ENCODE results near the gene PXMP4. TPM values are rescaled to one million over a fixed set of nuclear protein-coding genes. Genes with fewer than 3 reads are reported as not detected.

The PXMP4 gene
- total RNA-seq, 1 experiment from 2014 or later, result 12.0 TPM

- peaks cover 3% of the 10 kb centered on the region; the same call in 1 of the 2 replicates for H3K9me3 ChIP-seq (ENCODE audit: control insufficient read depth, insufficient read depth, low read depth, low read length)
- intact Hi-C loops (cut with micrococcal nuclease; ENCODE audit: unreplicated experiment) (no loop called here), in situ Hi-C loops (cut with HindIII; ENCODE audit: low pct_unique_long_range_greater_than_20kb, low sequenced_read_pairs) (no loop called here)
- ChIA-PET CTCF (no interaction called here), POLR2A (no interaction called here)
- no peaks in the 10 kb centered on the region for H3K4me1 ChIP-seq (ENCODE audit: control insufficient read depth, insufficient read depth, low read length)
- TF ChIP-seq CTCF (IDR thresholded peaks at IDR 0.05) (no peak), TCF7L2 (IDR thresholded peaks at IDR 0.05; ENCODE audit: low read depth, low read length) (no peak), REST (IDR thresholded peaks at IDR 0.05; ENCODE audit: insufficient read depth in 1 of 2, low read depth in 2 of 2, low read length in 1 of 2) (no peak), POLR2AphosphoS5 (IDR thresholded peaks at IDR 0.05; ENCODE audit: low read depth, low read length) (no peak), SIN3A (IDR thresholded peaks at IDR 0.05; ENCODE audit: borderline replicate concordance, insufficient read depth, low read depth, low read length) (no peak)
- no peak overlapping the region for H3K4me3 ChIP-seq (ENCODE audit: low read depth in 2 of 2, low read length in 2 of 2)
- BruUV-seq (replicated peaks), result no TSS peak
- H3K27me3 ChIP-seq (ENCODE audit: control insufficient read depth, insufficient read depth, low read length), result no peaks in the 10 kb centered on the region
- 0 out of 2 replicates have a peak, but pooled peaks cover 3% of the 10 kb centered on the region for H3K36me3 ChIP-seq (ENCODE audit: control insufficient read depth, insufficient read depth, low read length)
- ATAC-seq (no peak), DNase-seq (ENCODE audit: low read depth, low spot score) (no peak)
- H3K27ac ChIP-seq (ENCODE audit: low read length), result no peak overlapping the region
Measured at GRCh38 chr20:33753763-33754162, 33.7 kb upstream of the PXMP4 start.

DNA sequence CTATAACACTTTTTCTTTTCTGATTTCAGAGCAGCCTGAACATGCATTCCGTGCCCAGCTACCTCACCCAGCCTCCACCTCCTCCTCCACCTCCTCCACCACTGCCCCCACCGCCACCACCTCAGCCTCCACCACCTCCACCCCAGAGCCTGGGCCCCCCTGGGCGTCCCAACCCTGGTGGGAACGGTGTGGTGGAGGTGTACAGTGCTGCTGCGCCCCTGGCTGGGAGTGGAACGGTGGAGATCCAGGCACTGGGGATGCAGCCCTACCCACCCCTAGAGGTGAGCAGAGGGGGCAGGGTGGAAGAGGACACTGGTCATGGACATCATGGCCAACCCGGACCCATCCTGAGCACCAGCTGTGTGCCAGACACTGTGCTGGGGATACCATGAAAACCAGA is 33.0 kb upstream of the PXMP4 start:
- no TSS peak for BruUV-seq (replicated peaks)
- no peaks in the 10 kb centered on the region for H3K27me3 ChIP-seq (ENCODE audit: control insufficient read depth, insufficient read depth, low read length)
- POLR2A ChIA-PET, result no interaction called here
- no peak overlapping the region for H3K27ac ChIP-seq (ENCODE audit: low read length)
- 0 out of 2 replicates have a peak, but pooled peaks cover 3% of the 10 kb centered on the region for H3K36me3 ChIP-seq (ENCODE audit: control insufficient read depth, insufficient read depth, low read length)
- no peak for TF ChIP-seq CTCF (IDR thresholded peaks at IDR 0.05)
- no peak for TF ChIP-seq TCF7L2 (IDR thresholded peaks at IDR 0.05; ENCODE audit: low read depth, low read length)
- no peak for TF ChIP-seq SIN3A (IDR thresholded peaks at IDR 0.05; ENCODE audit: borderline replicate concordance, insufficient read depth, low read depth, low read length)
- TF ChIP-seq REST (IDR thresholded peaks at IDR 0.05; ENCODE audit: insufficient read depth in 1 of 2, low read depth in 2 of 2, low read length in 1 of 2), result no peak
- TF ChIP-seq POLR2AphosphoS5 (IDR thresholded peaks at IDR 0.05; ENCODE audit: low read depth, low read length), result no peak
- in situ Hi-C loops (cut with HindIII; ENCODE audit: low pct_unique_long_range_greater_than_20kb, low sequenced_read_pairs) (no loop called here), intact Hi-C loops (cut with micrococcal nuclease; ENCODE audit: unreplicated experiment) (no loop called here)
- H3K4me3 ChIP-seq (ENCODE audit: low read depth in 2 of 2, low read length in 2 of 2), result no peak overlapping the region
- DNase-seq (ENCODE audit: low read depth, low spot score) (no peak), ATAC-seq (no peak)
- CTCF ChIA-PET, result no interaction called here
- H3K4me1 ChIP-seq (ENCODE audit: control insufficient read depth, insufficient read depth, low read length), result no peaks in the 10 kb centered on the region
- H3K9me3 ChIP-seq (ENCODE audit: control insufficient read depth, insufficient read depth, low read depth, low read length), result peaks cover 3% of the 10 kb centered on the region; the same call in 1 of the 2 replicates
